HG03457 (cell line): ENCODE results near the gene KDM4C.
"Not testable (repeated sequence)": the region's sequence is repeated elsewhere in the genome, so short reads cannot be mapped to it uniquely, and the experiment has no call there.

Source experiments
- ATAC-seq: cut with Tn5 transposase; IDR thresholded peaks from one replicate; pipeline ENCODE4 v1.9.1; 2021; ENCODE audit warnings: moderate number of reproducible peaks; ENCODE audit not compliant: unreplicated experiment

Gene KDM4C

DNA sequence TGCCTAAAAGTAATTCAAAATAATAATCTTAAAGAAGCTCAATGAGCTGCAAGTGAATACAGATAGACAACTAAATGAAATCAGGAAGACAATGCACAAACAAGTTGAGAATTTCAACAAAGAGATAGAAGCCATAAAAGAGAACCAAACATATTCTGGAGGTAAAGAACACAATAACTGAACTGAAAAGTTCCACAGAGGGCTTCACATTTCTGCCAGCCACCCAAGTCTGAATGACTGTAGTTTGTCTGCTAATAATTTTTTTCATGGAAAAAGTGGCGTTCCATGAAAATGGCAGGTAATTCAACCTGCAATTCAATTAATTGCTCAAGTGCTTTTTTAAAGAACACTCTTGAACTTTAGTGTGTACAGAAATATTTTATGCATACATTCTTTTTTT is 251.3 kb downstream of the KDM4C start:
- no peak for ATAC-seq

DNA sequence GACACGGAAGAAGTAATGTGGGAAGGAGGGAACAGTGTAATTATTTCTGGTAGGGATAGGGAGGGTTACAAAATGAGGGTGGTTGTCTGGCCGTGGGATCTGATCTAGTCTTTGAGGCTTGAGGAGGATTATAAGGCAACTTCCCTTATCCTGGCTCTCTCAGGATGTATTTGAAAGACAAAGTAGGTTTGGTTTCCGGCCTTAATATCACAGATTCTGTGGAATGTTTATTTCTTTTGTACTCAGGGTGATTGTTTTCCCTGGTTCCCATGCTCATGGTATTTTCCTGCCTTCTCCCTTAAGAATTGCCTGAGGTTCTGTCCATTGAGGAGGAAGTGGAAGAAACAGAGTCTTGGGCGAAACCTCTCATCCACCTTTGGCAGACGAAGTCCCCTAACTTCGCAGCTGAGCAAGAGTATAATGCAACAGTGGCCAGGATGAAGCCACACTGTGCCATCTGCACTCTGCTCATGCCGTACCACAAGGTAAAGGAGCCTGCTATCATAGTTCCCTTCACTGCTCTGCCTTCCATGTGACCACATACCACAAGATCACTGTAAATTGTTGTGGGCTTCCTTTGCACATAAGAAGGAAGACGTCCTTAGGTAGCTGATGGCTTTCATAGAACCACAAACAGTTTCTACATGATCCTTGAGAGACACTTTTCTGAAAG is 253.8 kb downstream of the KDM4C start:
- peak; percentile 79 for ATAC-seq

DNA sequence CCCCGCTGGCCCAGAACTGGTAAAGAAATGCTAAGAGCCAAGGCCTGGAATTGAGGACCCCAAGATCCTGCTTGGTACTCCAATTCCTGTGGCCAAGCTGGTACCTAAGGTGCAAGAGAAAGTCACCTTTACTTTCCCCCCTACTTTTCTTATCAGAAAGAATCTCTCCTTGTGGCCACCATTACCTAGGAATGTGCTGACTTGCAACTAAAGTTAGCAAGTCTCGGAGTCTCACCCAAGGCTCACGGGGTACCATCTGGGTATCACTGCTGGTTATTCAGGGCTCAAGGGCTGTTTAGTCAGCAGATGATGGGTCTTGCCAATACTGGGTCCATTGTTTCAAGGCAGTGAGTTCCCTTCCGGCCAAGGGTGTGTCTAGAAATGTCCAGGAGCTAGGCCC is 270.2 kb downstream of the KDM4C start:
- ATAC-seq = no peak

DNA sequence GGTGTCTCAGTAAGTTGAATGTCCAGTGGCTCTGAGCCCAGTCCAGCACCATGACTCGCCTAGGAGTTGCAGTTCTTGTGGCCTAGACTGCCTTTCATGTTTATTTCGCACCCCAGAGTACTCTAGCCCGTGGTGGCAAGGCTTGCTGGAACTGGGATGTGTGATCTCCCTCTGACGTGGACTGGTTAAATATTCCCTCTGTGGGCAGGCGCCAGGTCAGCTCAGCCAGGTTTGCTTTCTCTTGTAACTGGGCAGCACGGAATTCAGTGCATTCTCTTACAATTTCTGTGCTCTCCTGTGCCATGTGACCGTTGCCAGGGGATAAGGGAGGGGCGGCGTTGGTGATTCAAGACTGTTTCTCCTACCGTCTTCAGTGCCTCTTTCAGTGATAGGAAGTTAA is 270.8 kb downstream of the KDM4C start:
- no peak for ATAC-seq

DNA sequence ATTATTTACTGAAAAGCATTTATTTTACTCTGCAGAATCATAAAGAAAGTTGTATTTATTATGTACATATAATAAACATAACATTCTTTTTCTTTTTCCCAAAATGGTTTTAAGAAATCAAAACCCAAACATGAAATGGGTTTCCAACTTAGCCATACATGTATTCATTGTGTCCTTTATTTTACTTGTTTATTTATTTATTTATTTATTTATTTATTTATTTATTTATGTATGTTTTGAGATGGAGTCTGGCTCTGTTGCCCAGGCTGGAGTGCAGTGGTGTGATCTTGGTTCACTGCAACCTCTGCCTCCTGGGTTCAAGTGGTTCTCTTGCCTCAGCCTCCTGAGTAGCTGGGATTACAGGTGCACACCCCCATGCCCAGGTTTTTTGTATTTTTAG is 273.2 kb downstream of the KDM4C start:
- not testable (repeated sequence) for ATAC-seq

DNA sequence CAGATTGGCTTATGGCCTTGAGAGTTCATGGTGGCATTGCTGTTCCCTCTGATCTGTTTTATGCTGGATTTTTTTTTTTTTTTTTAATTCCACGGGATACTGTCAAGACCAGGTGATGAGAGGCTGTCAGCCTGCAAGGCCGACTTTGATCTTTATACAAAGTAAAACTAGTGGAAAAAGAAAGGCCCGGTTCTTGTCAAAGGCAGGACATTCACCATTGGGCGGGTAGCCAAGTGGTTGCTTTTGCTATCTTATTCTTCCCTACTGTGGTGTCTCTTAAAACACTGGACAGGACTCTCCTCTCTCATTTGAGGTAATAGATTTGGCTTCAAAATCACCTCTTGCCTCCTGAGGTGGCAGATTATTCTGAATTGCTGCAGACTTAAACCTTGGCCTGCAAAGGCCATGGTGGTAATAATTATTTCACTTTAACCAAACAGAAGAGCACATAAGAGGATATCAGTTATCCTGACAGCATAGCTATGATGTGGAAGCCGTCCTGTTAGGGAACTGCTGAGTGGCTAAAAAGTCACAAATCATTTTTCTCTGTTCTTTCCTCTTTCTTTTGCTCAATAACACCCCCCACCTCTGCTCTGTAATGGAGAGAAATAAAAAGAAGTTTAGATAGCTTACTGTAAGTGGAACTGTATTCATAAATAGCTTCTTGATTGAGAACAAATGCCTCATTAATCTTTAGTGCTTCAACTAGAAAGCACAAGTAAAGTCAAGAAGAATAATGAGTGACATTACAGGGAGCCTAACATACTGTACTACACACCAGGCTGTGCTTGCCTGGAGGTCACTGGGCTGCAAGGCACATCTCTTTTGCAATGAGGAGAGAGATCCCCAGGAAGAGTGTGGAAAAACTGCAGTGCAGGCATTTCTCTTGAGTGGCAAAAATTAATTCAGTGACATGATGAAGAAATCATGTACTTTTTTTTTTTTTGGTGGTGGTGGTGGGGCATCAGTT is 275.6 kb downstream of the KDM4C start:
- ATAC-seq = no peak

DNA sequence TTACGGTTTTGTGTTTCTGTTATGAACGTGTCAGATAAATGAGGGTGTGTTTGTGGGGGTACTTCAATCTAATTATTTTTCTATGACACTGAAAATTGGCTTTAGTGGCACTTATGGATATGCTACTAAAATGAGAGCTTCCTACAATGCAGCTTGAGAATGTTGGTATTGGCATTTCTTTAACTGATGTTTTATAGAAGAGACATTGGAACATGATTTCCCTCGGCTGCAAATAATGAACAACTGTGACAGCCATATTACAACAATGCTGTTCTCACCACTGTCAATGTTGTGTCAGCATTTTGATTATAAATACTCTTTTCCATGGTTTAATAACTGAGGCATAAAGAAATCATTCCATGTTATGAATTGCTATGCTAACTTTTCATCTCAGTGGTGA is 279.4 kb downstream of the KDM4C start:
- ATAC-seq = no peak

DNA sequence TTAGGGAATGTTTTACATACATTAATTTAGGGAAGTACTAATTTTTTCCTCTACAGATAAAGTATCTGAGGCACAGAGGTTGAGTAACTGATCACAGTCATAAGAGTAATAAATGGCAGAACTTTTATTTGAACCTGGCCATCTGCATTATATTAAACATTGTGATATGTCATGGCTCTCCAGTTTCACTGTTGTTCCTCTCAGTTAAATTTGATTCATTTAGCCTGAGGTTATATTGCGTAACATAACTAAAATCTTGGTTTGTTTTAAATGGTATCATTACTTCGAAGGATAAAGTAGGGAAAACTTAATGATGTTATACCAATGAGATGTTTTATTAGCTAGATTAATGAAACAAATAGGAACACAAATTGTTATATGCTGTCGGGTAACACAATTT is 284.4 kb downstream of the KDM4C start:
- no peak for ATAC-seq

DNA sequence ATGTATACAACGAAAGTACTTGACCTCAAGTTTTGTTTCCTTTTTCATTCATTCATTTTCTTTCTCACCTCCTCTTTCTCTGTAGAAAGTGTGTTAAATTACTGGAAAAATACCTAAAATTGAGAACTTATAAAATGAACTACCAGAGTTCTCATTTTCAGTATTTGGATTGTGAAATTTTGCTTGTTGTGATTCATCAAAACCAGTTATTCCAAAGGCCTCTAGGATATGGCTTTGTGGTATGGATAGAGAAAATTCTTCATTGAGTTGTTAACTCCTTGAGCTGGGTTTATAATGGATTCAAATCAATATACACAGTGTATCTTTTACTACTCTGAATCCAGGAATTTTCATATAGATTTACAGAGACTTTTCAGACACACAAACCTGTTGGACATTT is 287.6 kb downstream of the KDM4C start:
- ATAC-seq = no peak

DNA sequence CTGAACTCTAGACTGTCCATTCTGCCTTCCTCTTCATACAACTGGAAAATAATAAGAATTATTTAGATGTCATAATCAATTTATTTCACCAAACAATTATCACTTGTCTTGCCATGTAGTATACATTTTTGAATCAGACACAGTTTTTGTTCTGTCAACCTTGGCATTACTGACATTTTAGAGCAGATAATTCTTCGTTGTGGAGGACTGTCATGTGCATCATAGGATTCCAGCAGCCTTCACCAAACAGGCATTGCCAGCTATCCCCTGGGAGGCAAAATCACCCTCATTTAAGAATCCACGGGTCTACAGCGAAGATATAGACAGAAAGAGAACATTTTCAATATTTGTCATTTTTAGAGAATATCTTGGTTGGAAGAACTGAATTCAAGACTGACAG is 293.9 kb downstream of the KDM4C start:
- ATAC-seq = no peak

DNA sequence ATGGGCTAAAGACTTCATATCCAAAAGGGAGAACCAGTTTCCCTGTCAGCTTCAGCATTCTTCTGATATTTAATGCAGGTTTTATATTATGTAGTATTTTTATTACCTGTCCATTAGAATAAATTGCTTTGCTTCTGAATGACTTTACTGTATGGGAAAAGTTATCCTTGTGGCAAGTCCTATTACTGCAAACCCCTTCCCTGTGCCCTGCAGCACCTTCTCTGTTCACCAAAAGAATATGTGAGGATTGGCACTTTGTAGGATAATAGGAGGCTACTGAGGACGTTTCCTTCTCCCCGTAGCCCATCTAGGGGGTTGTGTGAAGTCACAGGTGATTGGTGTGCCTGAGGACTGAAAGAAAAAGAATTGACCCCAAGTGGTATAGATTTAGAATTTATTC is 296.1 kb downstream of the KDM4C start:
- ATAC-seq = no peak

DNA sequence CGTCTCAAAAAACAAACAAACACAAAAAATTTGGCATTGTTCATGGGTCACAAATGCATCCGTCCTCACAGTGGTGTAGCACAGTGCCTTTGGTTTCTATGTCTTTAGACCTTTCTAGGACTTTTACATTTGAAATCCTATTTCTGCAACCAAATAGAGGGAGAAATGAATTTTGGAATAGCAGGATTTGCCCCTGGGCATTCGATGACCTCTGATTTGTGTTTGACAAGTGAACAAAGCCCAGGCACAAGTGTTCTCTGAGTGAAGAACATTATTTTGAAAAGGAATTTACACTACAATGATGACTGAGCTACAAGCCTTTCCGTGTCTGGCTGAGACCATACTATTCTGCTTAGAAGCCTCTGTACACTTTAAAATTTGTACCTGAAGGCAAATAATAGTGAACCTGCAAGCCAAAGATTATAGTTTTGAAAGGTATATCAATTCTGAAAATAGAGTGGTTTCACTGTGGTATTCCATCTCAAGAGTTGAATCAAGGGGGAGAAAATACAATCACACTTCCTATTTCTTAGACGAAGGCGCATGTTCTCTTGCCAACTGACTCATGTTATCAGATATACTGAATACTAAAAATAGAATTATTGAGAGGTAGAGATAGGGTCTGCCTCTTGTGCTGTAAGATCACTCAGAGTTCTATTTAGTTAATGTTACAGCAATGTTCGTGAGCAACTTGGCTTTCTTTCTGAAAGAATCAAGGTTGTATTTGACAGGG is 297.6 kb downstream of the KDM4C start:
- ATAC-seq = no peak

DNA sequence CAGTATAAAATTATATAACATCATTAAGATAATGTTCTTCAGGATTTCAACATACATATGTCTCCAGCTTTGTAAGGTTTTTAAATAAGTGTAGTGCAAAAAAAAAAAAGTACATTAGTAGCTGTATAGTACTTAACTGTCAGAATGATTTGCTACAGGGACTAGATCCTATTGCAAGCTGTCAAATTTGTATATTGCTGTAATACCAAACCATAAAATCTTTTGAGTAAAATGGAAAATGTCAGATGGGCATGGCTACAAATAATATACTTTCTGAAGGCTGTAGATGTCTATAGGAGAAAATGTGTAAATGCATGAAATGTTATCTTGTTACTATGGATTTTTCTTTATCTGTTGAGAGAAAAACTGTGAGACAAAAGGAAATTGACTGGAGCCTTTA is 298.5 kb downstream of the KDM4C start:
- ATAC-seq = no peak

DNA sequence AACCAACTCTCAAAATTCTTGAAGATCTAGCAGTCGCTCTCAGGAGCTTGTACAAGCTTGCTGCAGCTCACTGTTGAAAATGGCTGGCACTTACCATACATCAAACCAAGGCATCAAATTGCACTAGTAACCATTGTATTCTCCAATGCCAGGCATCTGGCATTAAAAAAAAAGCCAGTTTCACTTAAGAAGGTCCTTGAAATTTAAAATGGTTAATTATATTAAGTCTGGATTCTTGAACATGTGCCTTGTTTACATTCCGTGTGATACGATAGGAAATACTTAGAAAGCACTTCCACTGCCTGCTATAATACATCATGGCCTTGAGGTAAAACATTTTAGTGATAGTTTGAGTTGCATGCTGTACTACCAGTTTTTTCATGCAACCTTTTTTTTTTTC is 300.7 kb downstream of the KDM4C start:
- ATAC-seq = no peak

DNA sequence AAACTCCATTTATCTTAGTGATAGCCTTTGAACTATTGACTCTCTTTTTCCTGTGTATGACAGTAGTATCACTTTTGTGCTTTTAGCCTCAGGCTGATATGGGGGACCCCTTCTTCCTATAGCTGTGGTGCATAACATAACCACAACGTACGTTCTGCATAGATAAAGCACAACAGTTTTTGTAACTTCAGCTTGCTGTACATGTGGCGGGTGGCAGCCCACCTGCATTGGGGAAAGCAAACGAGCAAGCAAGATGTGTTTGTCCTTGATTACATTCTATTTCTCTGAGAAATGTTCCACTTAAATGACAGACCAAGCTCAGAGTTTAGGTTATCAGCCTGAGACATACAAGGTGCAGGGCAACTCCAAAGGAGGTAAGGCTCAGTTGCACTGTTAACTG is 309.4 kb downstream of the KDM4C start:
- ATAC-seq = no peak

DNA sequence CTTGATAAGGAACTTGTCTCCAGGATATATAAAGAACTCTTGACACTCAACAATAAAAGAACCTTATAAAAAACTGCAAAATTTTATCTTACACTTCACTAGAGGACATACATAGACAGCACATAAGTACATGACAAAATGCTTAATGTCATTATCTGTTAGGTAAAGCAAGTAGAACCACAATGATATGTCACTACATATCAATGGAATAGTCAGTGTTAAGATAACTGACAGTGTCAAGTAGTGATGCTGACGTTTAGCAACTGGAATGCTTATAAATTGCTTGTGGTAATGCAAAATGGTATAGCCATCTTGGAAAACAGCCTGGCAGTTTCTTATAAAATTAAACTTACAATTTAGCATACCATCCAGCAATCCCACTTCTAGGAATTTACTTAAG is 314.1 kb downstream of the KDM4C start:
- no peak for ATAC-seq

DNA sequence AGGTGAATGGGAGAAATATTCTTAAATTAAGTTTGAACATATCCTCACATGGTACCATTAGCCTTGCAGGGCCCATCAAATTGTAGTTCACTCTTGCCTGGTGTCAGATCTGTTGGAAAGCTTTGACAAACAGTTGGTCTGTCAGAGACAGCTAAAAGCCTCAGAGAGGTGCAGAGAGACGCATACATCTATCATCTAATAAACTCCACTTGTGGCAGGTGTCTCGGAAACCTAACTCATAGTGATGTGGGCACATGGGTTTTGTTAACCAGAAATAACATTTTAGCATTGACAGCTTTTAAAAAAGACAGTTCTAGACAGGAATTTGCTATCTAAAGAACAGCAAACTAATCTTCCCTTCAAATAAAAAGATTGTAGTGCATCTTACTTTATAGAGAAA is 315.9 kb downstream of the KDM4C start:
- ATAC-seq = no peak

DNA sequence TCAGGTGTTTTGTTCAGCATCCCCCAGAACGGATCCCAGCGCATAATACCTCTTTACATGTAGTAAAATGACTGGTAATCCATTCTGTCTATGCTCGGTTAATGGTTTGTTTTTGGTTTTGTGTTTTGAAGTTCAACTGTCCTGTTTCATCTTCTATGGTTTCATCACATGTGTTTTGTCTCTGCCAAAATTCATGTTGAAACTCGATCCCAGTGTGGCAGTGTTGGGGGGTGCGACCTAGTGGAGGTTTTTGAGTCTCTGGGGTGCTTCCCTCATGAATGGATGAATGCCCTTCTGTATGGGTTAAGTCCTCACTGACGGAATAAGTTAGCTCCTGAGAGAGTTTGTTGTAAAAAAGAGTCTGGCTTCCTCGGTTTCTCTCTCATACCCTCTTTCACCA is 317.4 kb downstream of the KDM4C start:
- ATAC-seq = no peak

DNA sequence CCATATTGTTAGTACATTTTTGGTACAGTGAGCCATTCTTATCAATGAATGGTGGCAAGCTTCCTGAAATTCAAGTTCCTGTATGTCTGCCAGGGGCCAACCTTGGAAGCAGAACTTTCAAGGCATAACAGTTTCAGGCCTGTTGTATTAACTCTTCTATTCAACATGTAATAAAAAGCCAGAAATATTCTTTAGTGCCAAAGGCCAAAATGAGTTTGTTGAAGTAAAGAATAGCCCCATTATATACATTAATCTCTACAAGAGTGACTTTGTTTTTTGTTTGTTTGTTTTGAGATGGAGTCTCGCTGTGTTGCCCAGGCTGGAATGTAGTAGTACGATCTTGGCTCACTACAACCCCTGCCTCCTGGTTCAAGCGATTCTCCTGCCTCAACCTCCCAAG is 321.3 kb downstream of the KDM4C start:
- no peak for ATAC-seq

DNA sequence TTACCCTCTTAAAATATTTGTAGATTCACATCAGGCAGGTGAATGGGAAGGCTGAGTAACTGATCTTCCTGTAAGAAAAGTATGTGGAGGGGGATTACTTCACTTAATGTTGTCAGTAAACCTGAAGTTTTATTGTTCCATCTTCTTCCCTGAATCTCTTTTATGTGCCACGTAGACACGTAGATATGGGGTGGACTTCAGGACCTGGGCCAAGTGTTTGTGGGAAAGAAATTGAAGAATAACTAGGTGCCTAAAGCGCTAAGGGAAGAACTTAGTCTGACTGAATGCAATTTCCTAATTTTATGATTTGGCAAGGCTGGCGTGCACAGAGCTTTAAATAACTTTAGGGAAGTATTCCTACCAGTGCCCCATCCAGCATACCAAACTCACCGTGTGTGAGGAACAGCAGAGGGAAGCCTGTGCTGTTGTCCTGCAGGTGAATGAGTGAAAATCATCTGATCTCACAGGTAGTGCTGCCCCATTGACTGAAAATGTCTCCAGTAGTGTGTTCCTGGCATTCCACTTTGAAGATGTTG is 323.4 kb downstream of the KDM4C start:
- no peak for ATAC-seq

DNA sequence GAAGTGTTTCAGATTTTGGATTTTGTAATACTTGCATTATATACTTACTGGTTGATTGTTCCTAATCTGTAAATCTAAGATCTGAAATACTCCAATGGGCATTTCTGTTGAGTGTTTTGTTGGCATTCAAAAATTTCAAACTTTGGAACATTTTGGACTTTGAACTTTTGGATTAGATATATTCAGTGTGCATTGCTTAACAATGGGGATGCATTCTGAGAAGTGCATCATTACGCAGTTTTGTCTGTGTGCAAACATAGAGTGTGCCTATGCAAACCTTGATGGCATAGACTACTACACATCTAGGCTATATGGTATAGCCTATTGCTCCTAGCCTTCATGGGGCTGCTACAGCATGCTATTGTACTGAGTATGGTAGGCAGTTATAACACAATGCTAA is 325.4 kb downstream of the KDM4C start:
- ATAC-seq = no peak
